HG03066 (cell line): ENCODE results near the gene USF1.
"Not testable (repeated sequence)": the region's sequence is repeated elsewhere in the genome, so short reads cannot be mapped to it uniquely, and the experiment has no call there.

Experiments
- ATAC-seq: cut with Tn5 transposase; IDR thresholded peaks from one replicate; pipeline ENCODE4 v1.9.1; 2021; ENCODE audit warnings: low read depth; ENCODE audit not compliant: unreplicated experiment

The USF1 gene

DNA sequence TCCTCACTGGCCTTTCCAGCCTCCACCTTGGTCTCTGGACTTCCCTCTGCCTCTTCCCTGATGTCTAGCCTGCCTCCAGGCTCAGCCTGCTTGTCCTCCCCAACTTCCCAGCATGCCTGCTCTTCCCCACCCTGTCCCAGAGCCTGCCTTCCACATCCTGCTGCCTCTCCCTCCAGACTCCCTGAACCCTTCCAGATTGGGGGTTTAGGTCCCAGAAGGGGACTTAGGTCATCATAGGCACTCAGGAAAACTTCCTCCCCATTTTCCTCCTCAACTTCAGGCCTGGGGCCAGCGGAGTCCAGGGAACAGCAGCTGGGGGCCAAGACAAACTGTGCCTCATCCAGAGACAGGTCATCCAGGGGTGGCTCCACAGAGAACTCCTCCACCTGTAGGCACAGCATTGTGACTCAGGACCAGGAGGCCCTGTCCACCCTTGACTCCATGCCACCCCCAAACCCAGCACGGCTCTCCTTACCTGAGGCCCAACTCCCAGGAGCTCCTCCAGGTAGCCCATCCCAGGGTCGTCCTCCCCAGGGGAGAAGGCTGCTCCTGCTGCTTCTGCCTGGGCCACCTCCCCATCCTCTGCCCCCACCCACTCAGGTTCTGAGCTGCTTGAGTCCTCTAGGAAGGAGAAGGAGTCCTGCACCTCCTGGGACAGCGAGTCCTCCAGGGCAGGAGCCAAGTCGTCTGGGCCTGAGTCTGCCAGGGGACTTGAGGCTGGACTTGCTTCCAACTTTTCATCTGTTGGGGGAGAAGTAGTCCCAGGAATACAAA lies 3.4 kb upstream of the USF1 start:
- no peak for ATAC-seq

- ATAC-seq: no peak
Measured at GRCh38 chr1:161047436-161048420, 2.0 kb upstream of the USF1 start.

GRCh38 chr1:161046605-161047228 lies 940 bp upstream of the USF1 start:
- ATAC-seq: peak; percentile 49

GRCh38 chr1:161044908-161045735 lies 655 bp downstream of the USF1 start:
- peak; percentile 45 for ATAC-seq

- no peak for ATAC-seq
Measured at GRCh38 chr1:161044535-161044907, 1.3 kb downstream of the USF1 start.

GRCh38 chr1:161039546-161039945 lies 6.2 kb downstream of the USF1 start:
- no peak for ATAC-seq

DNA sequence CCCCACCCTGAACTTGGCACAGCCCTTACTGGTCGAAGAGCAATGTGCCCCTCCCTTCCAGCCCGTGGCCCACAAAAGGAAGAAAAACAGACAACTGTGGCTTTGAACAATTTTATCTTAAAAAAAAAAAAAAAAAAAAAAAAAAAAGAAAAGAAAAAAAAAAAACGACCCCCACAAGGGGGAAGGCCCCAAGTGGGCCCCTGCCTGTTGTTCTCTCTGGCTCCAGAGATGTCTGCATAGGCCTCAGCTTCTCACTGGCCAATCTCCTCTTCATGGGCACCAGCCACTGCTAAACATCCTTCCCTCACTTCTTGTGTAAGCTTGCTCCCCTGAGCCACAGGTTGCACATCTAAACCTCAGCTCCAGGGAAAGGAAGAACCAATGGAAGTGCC lies 6.6 kb downstream of the USF1 start:
- no peak for ATAC-seq

DNA sequence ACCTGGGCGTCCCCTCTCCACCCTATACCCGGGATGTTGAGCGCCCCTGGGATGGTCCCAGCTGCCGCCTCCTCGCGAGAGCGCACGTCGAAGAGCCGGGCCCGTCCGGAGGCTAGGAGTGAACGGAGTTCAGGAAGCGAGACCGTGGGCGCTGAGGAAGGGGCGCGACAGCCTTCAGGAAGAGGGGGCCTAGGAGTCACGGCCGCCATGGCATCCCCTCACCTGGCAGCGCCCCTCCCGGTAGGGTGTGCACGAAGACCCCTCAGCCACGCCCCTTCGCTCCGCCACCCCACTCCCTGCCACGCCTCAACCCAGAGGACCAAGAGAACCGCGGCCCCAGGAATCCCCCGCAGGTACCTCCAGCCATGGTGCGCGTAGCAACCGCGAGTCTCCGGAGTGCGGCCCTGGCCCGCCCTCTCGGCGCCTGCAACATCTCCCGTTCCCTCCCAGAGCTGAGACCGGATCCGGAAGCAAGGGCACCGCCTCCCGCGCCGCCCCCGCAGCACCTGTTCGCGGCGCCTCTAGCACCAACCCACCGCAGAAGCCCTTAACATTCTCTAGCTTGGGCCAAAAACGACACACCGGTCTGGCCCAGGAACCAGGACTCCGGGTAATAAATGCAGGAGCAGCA lies 7.1 kb downstream of the USF1 start, which contains the start of gene TSTD1:
TSTD1 (minus strand) TSS at position 442 of the 631 bp plus-strand sequence; CDS start at position 367, 75 bp downstream.
- peak; percentile 86 for ATAC-seq

DNA sequence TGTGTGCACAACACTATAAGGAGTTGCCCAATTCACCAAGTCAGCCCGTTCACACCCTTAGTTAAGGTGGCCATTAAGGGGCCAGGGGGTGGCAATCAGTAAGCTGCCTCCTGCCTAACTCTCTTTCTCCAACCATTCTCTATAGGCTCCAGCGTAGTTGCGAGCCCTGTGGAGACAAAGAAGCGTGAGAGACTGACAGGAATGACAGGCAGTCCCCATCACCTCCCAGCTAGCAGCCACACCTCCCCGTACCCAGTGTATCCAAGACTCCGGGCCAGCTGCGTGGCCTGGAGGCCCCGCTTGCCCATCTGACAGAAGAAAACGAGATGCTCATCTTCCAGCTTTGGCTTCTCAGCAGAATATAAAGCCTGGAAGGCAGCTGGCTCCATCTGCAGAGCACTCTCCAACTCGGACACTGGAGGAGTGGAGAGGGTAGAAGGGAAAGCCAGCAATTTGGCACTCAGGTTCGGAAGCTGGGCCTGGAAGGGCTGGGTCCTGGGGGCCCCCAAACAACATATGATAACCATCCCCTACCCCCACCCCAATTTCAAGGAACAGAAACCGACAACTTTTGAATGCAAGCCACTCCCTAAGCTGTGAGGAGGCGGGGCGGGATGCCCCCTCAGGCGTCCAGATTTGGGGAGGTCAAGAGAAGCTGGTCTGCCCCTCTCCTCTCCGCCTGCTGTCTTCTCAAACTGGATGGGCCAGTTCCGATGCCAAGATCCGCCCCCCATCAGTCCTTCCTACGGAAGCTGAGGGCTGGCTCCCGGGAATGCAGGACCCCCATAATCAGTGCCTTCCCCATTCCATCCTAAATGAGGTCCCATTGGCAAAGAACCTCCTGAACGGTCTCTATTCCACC lies 7.9 kb downstream of the USF1 start:
- ATAC-seq: no peak

- ATAC-seq: no peak
Measured at GRCh38 chr1:161033751-161034150, 12.0 kb downstream of the USF1 start.

DNA sequence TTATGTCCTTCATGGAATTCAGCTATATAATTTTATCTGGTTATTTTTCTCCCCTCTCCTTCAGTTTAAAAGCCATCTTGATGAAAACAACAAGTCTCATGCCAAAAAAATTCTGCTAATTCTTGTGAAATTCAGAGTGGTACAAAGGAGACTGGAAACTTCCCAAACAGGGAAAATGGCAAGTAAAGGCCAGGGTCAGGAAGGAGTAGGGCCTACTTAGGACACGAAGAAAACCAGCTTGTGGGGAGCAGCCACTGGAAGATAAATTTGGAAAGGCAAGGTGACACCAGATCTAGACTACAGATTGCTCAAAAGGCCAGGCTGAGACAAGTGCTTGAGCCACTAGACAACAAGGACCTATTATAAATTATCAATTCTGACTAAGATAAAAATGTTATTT lies 13.4 kb downstream of the USF1 start:
- no peak for ATAC-seq

DNA sequence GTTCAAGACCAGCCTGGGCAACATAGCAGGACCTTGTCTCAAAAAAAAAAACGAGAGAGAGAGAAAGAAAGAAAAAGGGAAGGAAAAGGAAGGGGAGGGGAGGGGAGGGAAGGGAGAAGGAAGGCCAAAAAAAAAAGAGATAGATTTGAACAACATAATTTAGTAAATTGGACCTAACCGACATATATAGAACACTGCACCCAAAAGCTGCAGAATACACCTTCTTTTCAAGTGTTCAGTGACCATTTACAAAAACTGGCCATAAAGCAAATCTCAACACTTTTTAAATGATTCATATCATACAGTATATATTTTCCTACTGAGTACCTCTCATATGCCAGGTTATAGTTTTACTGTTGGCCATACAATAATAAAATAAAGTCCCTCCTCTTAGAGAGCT lies 13.9 kb downstream of the USF1 start:
- ATAC-seq: no peak

DNA sequence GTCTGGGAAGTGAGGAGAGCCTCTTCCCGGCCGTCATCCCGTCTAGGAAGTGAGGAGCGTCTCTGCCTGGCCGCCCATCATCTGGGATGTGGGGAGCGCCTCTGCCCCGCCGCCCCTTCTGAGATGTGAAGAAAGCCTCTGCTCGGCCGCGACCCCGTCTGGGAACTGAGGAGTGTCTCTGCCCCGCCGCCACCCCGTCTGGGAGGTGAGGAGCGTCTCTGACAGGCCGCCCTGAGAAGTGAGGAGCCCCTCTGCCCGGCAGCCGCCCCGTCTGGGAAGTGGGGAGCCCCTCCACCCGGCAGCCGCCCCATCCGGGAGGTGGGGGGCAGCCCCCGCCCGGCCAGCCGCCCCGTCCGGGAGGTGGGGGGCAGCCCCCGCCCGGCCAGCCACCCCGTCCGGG lies 16.3 kb downstream of the USF1 start:
- ATAC-seq: not testable (repeated sequence)

- ATAC-seq: not testable (repeated sequence)
Measured at GRCh38 chr1:161026954-161027353, 18.8 kb downstream of the USF1 start.

- not testable (repeated sequence) for ATAC-seq
Measured at GRCh38 chr1:161022432-161022831, 23.3 kb downstream of the USF1 start.

DNA sequence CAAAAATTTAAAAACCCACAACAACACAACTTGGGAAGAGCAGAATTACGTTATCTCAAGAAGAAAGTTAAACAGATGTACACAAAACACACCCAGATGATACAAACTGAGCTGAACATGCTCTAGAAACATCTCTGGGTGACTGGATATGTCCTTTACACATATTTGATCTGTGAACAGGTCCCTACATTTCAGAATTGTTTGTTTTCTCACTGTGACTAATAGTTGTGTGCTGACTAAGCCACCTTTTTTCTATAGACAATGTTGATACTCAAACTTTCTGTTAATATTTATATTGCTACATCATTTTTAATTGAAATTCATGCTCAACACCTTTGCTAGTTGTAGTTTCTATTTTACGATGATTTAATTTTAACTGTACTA lies 23.8 kb downstream of the USF1 start:
- ATAC-seq: no peak

GRCh38 chr1:161021165-161021969 lies 24.4 kb downstream of the USF1 start:
- ATAC-seq: peak; percentile 86
